Measurements from ENCODE around the gene ZNF341. TPM values are rescaled to one million over a fixed set of nuclear protein-coding genes. Genes with fewer than 3 reads are reported as not detected.

Gene ZNF341
- total and polyA plus RNA-seq, 2 of the 8 experiments (the other 6 are each of a cell fraction or from before 2014, with no cell fraction given): 5.8 to 6.4 TPM

DNA sequence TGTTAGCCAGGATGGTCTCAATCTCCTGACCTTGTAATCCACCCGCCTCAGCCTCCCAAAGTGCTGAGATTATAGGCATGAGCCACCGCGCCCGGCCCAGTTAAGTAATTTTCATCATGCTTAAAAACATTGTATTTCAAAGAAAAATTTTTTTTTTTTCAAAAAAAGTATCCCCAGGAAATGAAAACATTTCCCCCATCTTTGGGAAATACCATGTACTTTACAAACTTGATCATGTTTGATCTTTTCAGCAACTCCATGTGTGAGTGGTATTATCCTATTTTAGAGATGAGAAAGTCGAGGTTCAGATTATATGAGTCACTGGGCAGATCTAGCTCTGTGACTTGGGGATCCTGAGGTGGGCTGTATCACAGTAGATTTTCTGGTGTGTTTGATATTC lies 91.2 kb downstream of the ZNF341 start:
- Histone ChIP-seq H2BK20ac (ENCODE audit: low read length) (no peak overlapping the region), H2BK15ac (ENCODE audit: low read length) (no peak overlapping the region), H2BK12ac (ENCODE audit: low read depth, low read length) (no peak overlapping the region), H3K14ac (ENCODE audit: insufficient read length) (no peak overlapping the region), H3K18ac (ENCODE audit: extremely low read depth, low read length) (no peak overlapping the region), H4K8ac (ENCODE audit: extremely low read depth, insufficient read depth, low read length) (no peak overlapping the region), H3K79me1 (ENCODE audit: low read depth, low read length) (peaks cover 28% of the 10 kb centered on the region), H2BK120ac (replicated peaks; ENCODE audit: low read depth, low read length) (no peak overlapping the region), H3K23ac (ENCODE audit: insufficient read length) (no peak overlapping the region), H3K4me2 (ENCODE audit: insufficient read depth in 1 of 2, low read depth in 2 of 2, low read length in 2 of 2) (no peak overlapping the region), H4K20me1 (replicated peaks in 1 of 2; ENCODE audit: control insufficient read depth in 1 of 2, insufficient read depth in 2 of 2, low read length in 2 of 2) (peaks cover 5 to 34% of the 10 kb centered on the region in 2 experiments), H3K23me2 (ENCODE audit: low read depth, low read length) (no peaks in the 10 kb centered on the region), H3K56ac (replicated peaks; ENCODE audit: insufficient read length, low read depth, low read length) (no peak overlapping the region), H3K4me3 (ENCODE audit: extremely low read depth in 1 of 4, insufficient read depth in 2 of 4, low read depth in 3 of 4, low read length in 4 of 4) (no peak overlapping the region), H4K5ac (ENCODE audit: insufficient read length, low read depth, low read length) (no peak overlapping the region), H3K79me2 (ENCODE audit: control insufficient read depth in 1 of 2, insufficient read depth in 2 of 2, low read length in 2 of 2) (peaks cover 4 to 79% of the 10 kb centered on the region in 2 experiments), H3K9me3 (ENCODE audit: insufficient read depth in 2 of 2, low read depth in 1 of 2, low read length in 1 of 2) (no peaks in the 10 kb centered on the region), H3K27me3 (replicated peaks in 1 of 4; ENCODE audit: control insufficient read depth in 3 of 4, extremely low read depth in 1 of 4, insufficient read depth in 3 of 4, low read length in 3 of 4) (no peaks in the 10 kb centered on the region), H3K9ac (replicated peaks in 1 of 4; ENCODE audit: extremely low read depth in 1 of 4, low read depth in 3 of 4, low read length in 3 of 4) (no peak overlapping the region), H3K27ac (ENCODE audit: low read depth, low read length) (no peak overlapping the region), H2BK5ac (ENCODE audit: low read depth, low read length) (no peak overlapping the region), H3K4ac (replicated peaks; ENCODE audit: insufficient read length, low read depth, low read length) (no peak overlapping the region), H2AFZ (ENCODE audit: low read length) (no peak overlapping the region), H2AK5ac (ENCODE audit: low read depth, low read length) (no peak overlapping the region), H4K91ac (replicated peaks; ENCODE audit: insufficient read length, low read length) (no peak overlapping the region), H3K36me3 (ENCODE audit: control insufficient read depth in 2 of 4, insufficient read depth in 4 of 4, low read length in 3 of 4) (no peaks in the 10 kb centered on the region), H3K4me1 (replicated peaks in 1 of 4; ENCODE audit: control insufficient read depth in 3 of 4, insufficient read depth in 4 of 4, low read length in 3 of 4) (peaks cover 0 to 7% (median 2%) of the 10 kb centered on the region in 4 experiments; a peak in 2 of 7 replicates)
- DNase-seq (ENCODE audit: low read depth in 1 of 2, low spot score in 2 of 2) (no peak), FAIRE-seq (no peak)
- ChIA-PET POLR2A (ENCODE audit: partially characterized antibody) (no interaction called here), CTCF (ENCODE audit: partially characterized antibody) (interaction anchor here (0.7 to 0.8 kb wide), 2 partner anchors 286 to 301 kb away, joined by 3 to 5 read pairs; no protein-coding TSS in a partner anchor)
- 92% methylated on average over 5 of the region's 5 CpGs; no CpG with 5 or more reads in 1 of the 2 experiments for WGBS, 2 experiments (ENCODE audit: extremely low coverage in 1 of 2, insufficient coverage in 1 of 2, insufficient read length in 1 of 2, insufficient replicate concordance in 2 of 2, low coverage in 1 of 2, low lambda C conversion rate in 2 of 2, missing lambda C conversion rate in 1 of 2)
- TF ChIP-seq BCL11A (IDR thresholded peaks at IDR 0.05; ENCODE audit: low read depth in 2 of 2, low read length in 2 of 2): no peak
- no peak for TF ChIP-seq SIRT6 (IDR thresholded peaks at IDR 0.05; ENCODE audit: low read length)
- TF ChIP-seq FOSL1 (IDR thresholded peaks at IDR 0.05; ENCODE audit: insufficient read depth, low read depth, low read length): no peak

All from H1 (cell line).